OCI-LY1 (cell line): ENCODE data around the gene COPE.
"Not testable (repeated sequence)": the region's sequence is repeated elsewhere in the genome, so short reads cannot be mapped to it uniquely, and the experiment has no call there.

Experiments used
- H2AFZ ChIP-seq: fragments of 200-600 bp; sonication (generic), shearing (Covaris generic); 2 replicates; pipeline ENCODE4 v1.6.0; 2014; ENCODE audit warnings: antibody characterized with exemption, mild to moderate bottlenecking, low read length
- H3F3A ChIP-seq: fragments of 200-600 bp; sonication (generic), shearing (Covaris generic); 2 replicates; pipeline ENCODE4 v1.6.0; 2014; ENCODE audit warnings: mild to moderate bottlenecking, antibody characterized with exemption, low read length, moderate library complexity; ENCODE audit not compliant: insufficient read depth
- H3K27ac ChIP-seq: fragments of 200-600 bp; sonication (generic); 2 replicates; pipeline ENCODE4 v1.5.1; 2014; ENCODE audit warnings: low read length, mixed run types, mild to moderate bottlenecking, low read depth; ENCODE audit not compliant: poor library complexity, severe bottlenecking
- H3K27me3 ChIP-seq: fragments of 200-600 bp; sonication (generic); 2 replicates; pipeline ENCODE4 v1.6.0; 2014; ENCODE audit warnings: antibody characterized with exemption, mild to moderate bottlenecking, low read length, moderate library complexity; ENCODE audit not compliant: insufficient read depth
- H3K36me3 ChIP-seq: fragments of 200-600 bp; sonication (generic); 2 replicates; pipeline ENCODE4 v1.6.1; 2014; ENCODE audit warnings: mild to moderate bottlenecking, antibody characterized with exemption, low read length, moderate library complexity, mixed read lengths; ENCODE audit not compliant: insufficient read depth
- H3K4me1 ChIP-seq: fragments of 200-600 bp; sonication (generic); 2 replicates; pipeline ENCODE4 v1.5.1; 2014; ENCODE audit warnings: mild to moderate bottlenecking, low read length, moderate library complexity; ENCODE audit not compliant: insufficient read depth, severe bottlenecking
- H3K4me2 ChIP-seq: fragments of 200-600 bp; sonication (generic), shearing (Covaris generic); 2 replicates; pipeline ENCODE4 v1.6.1; 2014; ENCODE audit warnings: low read length
- H3K4me3 ChIP-seq: fragments of 200-600 bp; sonication (generic); 2 replicates; pipeline ENCODE4 v1.5.1; 2014; ENCODE audit warnings: low read length, low read depth, mild to moderate bottlenecking, mixed read lengths; ENCODE audit not compliant: poor library complexity, severe bottlenecking
- H3K79me2 ChIP-seq: fragments of 200-600 bp; shearing (Covaris generic); 2 replicates; pipeline ENCODE4 v1.6.1; 2016; ENCODE audit warnings: mixed run types, low read length, mixed read lengths; ENCODE audit not compliant: insufficient read depth
- H3K9ac ChIP-seq: fragments of 200-600 bp; sonication (generic), shearing (Covaris generic); 2 replicates; pipeline ENCODE4 v1.6.1; 2014; ENCODE audit warnings: mild to moderate bottlenecking, low read length, mixed read lengths
- H3K9me2 ChIP-seq: fragments of 200-600 bp; sonication (generic), shearing (Covaris generic); 2 replicates; pipeline ENCODE4 v1.6.1; 2014; ENCODE audit warnings: low read depth, mild to moderate bottlenecking, low read length, mixed read lengths
- H3K9me3 ChIP-seq: fragments of 200-600 bp; shearing (Covaris generic); 2 replicates; pipeline ENCODE4 v1.6.1; 2014; ENCODE audit warnings: low read length, mixed read lengths
- H4K20me1 ChIP-seq: fragments of 200-600 bp; sonication (generic), shearing (Covaris generic); 2 replicates; pipeline ENCODE4 v1.6.0; 2016; ENCODE audit warnings: mild to moderate bottlenecking, low read length; ENCODE audit not compliant: insufficient read depth
- CTCF ChIP-seq: fragments of 200-600 bp; sonication (generic), shearing (Covaris generic); IDR thresholded peaks from 2 replicates; pipeline ENCODE4 v1.5.1; 2017; ENCODE audit warnings: mild to moderate bottlenecking, antibody characterized with exemption, low read length, moderate library complexity, mixed read lengths
- EZH2 ChIP-seq: fragments of 200-600 bp; sonication (generic), shearing (Covaris generic); IDR thresholded peaks from 2 replicates; pipeline ENCODE4 v1.8.0; 2017; ENCODE audit warnings: borderline replicate concordance, mixed run types, mild to moderate bottlenecking, antibody characterized with exemption, low read length, moderate library complexity, mixed read lengths

Gene COPE

GRCh38 chr19:18905058-18905456 lies 14.1 kb downstream of the COPE start:
- H2AFZ ChIP-seq = no peak overlapping the region
- H3K9ac ChIP-seq = no peak overlapping the region
- H4K20me1 ChIP-seq = no peaks in the 10 kb centered on the region
- H3K79me2 ChIP-seq = no peaks in the 10 kb centered on the region
- H3K9me3 ChIP-seq = no peaks in the 10 kb centered on the region
- H3K9me2 ChIP-seq = no peaks in the 10 kb centered on the region
- H3F3A ChIP-seq = no peaks in the 10 kb centered on the region
- no peak overlapping the region for H3K4me2 ChIP-seq
- no peak for TF ChIP-seq EZH2
- H3K4me1 ChIP-seq = no peaks in the 10 kb centered on the region
- no peak overlapping the region for H3K4me3 ChIP-seq
- no peaks in the 10 kb centered on the region for H3K27me3 ChIP-seq
- no peak overlapping the region for H3K27ac ChIP-seq
- peaks cover 46% of the 10 kb centered on the region for H3K36me3 ChIP-seq

GRCh38 chr19:18904334-18905057 lies 14.7 kb downstream of the COPE start:
- Histone ChIP-seq H3K36me3 (peaks cover 48% of the 10 kb centered on the region), H3K79me2 (no peaks in the 10 kb centered on the region), H3K9me3 (no peaks in the 10 kb centered on the region), H3K27ac (no peak overlapping the region), H3K4me2 (no peak overlapping the region), H3K9ac (no peak overlapping the region), H3K4me1 (no peaks in the 10 kb centered on the region), H4K20me1 (no peaks in the 10 kb centered on the region), H3K4me3 (no peak overlapping the region), H3K9me2 (no peaks in the 10 kb centered on the region), H3F3A (no peaks in the 10 kb centered on the region), H2AFZ (no peak overlapping the region), H3K27me3 (no peaks in the 10 kb centered on the region)
- TF ChIP-seq EZH2 (no peak), CTCF (no peak)

GRCh38 chr19:18903156-18904037 lies 15.8 kb downstream of the COPE start:
- Histone ChIP-seq H3K9me3 (no peaks in the 10 kb centered on the region), H3K4me1 (no peaks in the 10 kb centered on the region), H3K27me3 (no peaks in the 10 kb centered on the region), H3K4me3 (no peak overlapping the region), H3K9me2 (no peaks in the 10 kb centered on the region), H3K4me2 (no peak overlapping the region), H3K36me3 (peaks cover 47% of the 10 kb centered on the region), H3K79me2 (no peaks in the 10 kb centered on the region), H3K27ac (no peak overlapping the region), H2AFZ (no peak overlapping the region), H3K9ac (no peak overlapping the region), H4K20me1 (no peaks in the 10 kb centered on the region), H3F3A (no peaks in the 10 kb centered on the region)
- TF ChIP-seq EZH2 = no peak
- no peak for TF ChIP-seq CTCF

- not testable (repeated sequence) for H3K4me3 ChIP-seq, H3K79me2 ChIP-seq, H3K9me2 ChIP-seq, H3K4me2 ChIP-seq, H2AFZ ChIP-seq, H4K20me1 ChIP-seq, H3K9me3 ChIP-seq, H3K27me3 ChIP-seq, H3K9ac ChIP-seq, H3K27ac ChIP-seq, H3K4me1 ChIP-seq, H3F3A ChIP-seq
- peaks cover 46% of the 10 kb centered on the region for H3K36me3 ChIP-seq
Measured at GRCh38 chr19:18902519-18902918, 16.7 kb downstream of the COPE start.
